Ovary (tissue), 3 donors: ENCODE measurements around the gene MYPN.

Experiments used
- POLR2A ChIP-seq: fragments of 450-650 bp; IDR thresholded peaks from one replicate; pipeline ENCODE4 v1.6.1; 2017; ENCODE audit warnings: antibody characterized with exemption, mild to moderate bottlenecking, moderate library complexity
- TF ChIP-seq, protein P1 (sequence below), 3 donors: fragments of 450-650 bp in 2 of 3; fragments of 200-600 bp in 1 of 3; IDR thresholded peaks; one replicate each; pipeline versions ENCODE4 v1.5.1 to v1.8.0; 2016 to 2022; ENCODE audit warnings: antibody characterized with exemption in 3 of 3, mild to moderate bottlenecking in 1 of 3
- donor health status: DM: no; HTN: no; CAD: no.

DNA sequence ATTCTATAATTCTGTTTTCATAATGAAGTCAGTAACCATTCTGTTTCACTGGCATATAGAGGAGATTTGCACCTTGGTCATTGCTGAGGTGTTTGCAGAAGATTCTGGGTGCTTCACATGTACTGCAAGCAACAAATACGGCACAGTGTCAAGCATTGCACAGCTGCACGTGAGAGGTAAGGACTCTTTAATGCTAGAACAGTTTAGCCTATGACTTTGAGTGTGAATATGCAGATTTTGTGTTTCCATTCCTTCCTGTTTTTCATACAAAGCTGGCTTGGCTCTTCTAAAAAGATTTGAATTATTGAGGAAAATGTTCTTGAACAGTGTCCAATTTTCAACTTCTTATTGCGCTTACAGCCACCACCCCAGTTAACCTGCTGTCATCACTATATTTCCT is 56.4 kb downstream of the MYPN start:
- TF ChIP-seq, protein P1, sequence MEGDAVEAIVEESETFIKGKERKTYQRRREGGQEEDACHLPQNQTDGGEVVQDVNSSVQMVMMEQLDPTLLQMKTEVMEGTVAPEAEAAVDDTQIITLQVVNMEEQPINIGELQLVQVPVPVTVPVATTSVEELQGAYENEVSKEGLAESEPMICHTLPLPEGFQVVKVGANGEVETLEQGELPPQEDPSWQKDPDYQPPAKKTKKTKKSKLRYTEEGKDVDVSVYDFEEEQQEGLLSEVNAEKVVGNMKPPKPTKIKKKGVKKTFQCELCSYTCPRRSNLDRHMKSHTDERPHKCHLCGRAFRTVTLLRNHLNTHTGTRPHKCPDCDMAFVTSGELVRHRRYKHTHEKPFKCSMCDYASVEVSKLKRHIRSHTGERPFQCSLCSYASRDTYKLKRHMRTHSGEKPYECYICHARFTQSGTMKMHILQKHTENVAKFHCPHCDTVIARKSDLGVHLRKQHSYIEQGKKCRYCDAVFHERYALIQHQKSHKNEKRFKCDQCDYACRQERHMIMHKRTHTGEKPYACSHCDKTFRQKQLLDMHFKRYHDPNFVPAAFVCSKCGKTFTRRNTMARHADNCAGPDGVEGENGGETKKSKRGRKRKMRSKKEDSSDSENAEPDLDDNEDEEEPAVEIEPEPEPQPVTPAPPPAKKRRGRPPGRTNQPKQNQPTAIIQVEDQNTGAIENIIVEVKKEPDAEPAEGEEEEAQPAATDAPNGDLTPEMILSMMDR (IDR thresholded peaks at IDR 0.05): no peak
- no peak for TF ChIP-seq POLR2A
